ENCODE results near the gene DNAJC22. TPM values are rescaled to one million over a fixed set of nuclear protein-coding genes. Genes with fewer than 3 reads are reported as not detected.

Gene DNAJC22
- total RNA-seq, 1 experiment from 2014 or later: 0.24 TPM

DNA sequence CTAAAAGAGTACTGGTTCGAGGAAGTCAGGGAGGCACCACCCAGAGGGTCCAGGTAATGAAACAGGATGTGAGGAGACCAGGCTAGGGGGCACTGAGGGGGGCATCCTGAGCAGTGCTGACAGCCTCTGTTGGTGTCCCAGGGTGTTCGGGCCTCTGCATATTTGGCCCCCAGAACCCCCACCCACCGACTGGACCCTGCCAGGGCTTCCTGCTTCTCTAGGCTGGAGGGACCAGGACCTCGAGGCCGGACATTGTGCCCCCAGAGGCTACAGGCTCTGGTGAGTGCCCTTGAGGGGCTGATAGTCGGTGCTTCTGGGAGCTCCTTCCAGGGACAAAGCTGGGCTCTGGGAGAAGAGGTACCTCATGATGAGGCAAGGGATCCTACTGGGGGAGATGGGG, 21.1 kb upstream of the DNAJC22 start (continued):
- TF ChIP-seq, protein P1, sequence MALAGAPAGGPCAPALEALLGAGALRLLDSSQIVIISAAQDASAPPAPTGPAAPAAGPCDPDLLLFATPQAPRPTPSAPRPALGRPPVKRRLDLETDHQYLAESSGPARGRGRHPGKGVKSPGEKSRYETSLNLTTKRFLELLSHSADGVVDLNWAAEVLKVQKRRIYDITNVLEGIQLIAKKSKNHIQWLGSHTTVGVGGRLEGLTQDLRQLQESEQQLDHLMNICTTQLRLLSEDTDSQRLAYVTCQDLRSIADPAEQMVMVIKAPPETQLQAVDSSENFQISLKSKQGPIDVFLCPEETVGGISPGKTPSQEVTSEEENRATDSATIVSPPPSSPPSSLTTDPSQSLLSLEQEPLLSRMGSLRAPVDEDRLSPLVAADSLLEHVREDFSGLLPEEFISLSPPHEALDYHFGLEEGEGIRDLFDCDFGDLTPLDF (CRISPR knock-in tag; IDR thresholded peaks at IDR 0.05): no peak

DNA sequence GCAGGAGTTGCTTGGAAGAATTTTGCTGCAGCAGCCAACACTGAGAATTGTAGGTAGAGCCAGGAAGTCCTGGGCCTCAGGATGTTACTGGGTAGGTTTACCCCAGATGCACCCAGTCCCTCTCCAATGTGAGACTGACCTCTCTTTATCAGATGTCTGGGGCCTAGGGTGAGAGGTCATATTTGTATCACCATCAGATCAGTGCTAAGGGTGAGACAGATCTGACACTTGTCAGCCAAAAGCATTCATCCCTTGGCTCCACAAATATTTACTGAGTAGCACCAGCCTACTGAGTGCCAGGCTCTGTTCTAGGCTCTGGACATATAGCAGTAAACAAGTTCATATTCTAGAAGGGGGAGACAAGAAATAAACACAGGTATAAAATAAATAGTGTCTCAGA, 19.3 kb upstream of the DNAJC22 start:
- ChIA-PET POLR2A (no interaction called here), CTCF (no interaction called here)
- H3K4me1 Mint-ChIP-seq: peaks cover 17% of the 10 kb centered on the region
- no peak overlapping the region for H3K4me3 Mint-ChIP-seq
- H3K27me3 Mint-ChIP-seq (ENCODE audit: low read depth): peaks cover 11% of the 10 kb centered on the region
- H3K9me3 Mint-ChIP-seq: no peaks in the 10 kb centered on the region
- no peak overlapping the region for H3K27ac Mint-ChIP-seq
- TF ChIP-seq ESRRA (CRISPR knock-in tag; IDR thresholded peaks at IDR 0.05; ENCODE audit: borderline replicate concordance) (no peak), NFE2L1 (CRISPR knock-in tag; IDR thresholded peaks at IDR 0.05) (no peak), MXD4 (CRISPR knock-in tag; IDR thresholded peaks at IDR 0.05; ENCODE audit: borderline replicate concordance) (no peak), CREB1 (CRISPR knock-in tag; IDR thresholded peaks at IDR 0.05) (no peak), NR1H2 (CRISPR knock-in tag; IDR thresholded peaks at IDR 0.05) (no peak), EMX1 (CRISPR knock-in tag; IDR thresholded peaks at IDR 0.05) (no peak), JUN (CRISPR knock-in tag; IDR thresholded peaks at IDR 0.05) (no peak), CBFB (CRISPR knock-in tag; IDR thresholded peaks at IDR 0.05; ENCODE audit: low read depth) (no peak), ZNF263 (CRISPR knock-in tag; IDR thresholded peaks at IDR 0.05; ENCODE audit: low read depth) (no peak), ETV6 (CRISPR knock-in tag; IDR thresholded peaks at IDR 0.05) (no peak), PRRX2 (CRISPR knock-in tag; IDR thresholded peaks at IDR 0.05) (no peak), ZNF671 (CRISPR knock-in tag; IDR thresholded peaks at IDR 0.05) (no peak)
- TF ChIP-seq, protein P2, sequence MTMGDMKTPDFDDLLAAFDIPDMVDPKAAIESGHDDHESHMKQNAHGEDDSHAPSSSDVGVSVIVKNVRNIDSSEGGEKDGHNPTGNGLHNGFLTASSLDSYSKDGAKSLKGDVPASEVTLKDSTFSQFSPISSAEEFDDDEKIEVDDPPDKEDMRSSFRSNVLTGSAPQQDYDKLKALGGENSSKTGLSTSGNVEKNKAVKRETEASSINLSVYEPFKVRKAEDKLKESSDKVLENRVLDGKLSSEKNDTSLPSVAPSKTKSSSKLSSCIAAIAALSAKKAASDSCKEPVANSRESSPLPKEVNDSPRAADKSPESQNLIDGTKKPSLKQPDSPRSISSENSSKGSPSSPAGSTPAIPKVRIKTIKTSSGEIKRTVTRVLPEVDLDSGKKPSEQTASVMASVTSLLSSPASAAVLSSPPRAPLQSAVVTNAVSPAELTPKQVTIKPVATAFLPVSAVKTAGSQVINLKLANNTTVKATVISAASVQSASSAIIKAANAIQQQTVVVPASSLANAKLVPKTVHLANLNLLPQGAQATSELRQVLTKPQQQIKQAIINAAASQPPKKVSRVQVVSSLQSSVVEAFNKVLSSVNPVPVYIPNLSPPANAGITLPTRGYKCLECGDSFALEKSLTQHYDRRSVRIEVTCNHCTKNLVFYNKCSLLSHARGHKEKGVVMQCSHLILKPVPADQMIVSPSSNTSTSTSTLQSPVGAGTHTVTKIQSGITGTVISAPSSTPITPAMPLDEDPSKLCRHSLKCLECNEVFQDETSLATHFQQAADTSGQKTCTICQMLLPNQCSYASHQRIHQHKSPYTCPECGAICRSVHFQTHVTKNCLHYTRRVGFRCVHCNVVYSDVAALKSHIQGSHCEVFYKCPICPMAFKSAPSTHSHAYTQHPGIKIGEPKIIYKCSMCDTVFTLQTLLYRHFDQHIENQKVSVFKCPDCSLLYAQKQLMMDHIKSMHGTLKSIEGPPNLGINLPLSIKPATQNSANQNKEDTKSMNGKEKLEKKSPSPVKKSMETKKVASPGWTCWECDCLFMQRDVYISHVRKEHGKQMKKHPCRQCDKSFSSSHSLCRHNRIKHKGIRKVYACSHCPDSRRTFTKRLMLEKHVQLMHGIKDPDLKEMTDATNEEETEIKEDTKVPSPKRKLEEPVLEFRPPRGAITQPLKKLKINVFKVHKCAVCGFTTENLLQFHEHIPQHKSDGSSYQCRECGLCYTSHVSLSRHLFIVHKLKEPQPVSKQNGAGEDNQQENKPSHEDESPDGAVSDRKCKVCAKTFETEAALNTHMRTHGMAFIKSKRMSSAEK (CRISPR knock-in tag; IDR thresholded peaks at IDR 0.05; ENCODE audit: borderline replicate concordance): no peak
- TF ChIP-seq, protein P3, sequence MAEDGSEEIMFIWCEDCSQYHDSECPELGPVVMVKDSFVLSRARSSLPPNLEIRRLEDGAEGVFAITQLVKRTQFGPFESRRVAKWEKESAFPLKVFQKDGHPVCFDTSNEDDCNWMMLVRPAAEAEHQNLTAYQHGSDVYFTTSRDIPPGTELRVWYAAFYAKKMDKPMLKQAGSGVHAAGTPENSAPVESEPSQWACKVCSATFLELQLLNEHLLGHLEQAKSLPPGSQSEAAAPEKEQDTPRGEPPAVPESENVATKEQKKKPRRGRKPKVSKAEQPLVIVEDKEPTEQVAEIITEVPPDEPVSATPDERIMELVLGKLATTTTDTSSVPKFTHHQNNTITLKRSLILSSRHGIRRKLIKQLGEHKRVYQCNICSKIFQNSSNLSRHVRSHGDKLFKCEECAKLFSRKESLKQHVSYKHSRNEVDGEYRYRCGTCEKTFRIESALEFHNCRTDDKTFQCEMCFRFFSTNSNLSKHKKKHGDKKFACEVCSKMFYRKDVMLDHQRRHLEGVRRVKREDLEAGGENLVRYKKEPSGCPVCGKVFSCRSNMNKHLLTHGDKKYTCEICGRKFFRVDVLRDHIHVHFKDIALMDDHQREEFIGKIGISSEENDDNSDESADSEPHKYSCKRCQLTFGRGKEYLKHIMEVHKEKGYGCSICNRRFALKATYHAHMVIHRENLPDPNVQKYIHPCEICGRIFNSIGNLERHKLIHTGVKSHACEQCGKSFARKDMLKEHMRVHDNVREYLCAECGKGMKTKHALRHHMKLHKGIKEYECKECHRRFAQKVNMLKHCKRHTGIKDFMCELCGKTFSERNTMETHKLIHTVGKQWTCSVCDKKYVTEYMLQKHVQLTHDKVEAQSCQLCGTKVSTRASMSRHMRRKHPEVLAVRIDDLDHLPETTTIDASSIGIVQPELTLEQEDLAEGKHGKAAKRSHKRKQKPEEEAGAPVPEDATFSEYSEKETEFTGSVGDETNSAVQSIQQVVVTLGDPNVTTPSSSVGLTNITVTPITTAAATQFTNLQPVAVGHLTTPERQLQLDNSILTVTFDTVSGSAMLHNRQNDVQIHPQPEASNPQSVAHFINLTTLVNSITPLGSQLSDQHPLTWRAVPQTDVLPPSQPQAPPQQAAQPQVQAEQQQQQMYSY (CRISPR knock-in tag; IDR thresholded peaks at IDR 0.05): no peak
- TF ChIP-seq, protein P4, sequence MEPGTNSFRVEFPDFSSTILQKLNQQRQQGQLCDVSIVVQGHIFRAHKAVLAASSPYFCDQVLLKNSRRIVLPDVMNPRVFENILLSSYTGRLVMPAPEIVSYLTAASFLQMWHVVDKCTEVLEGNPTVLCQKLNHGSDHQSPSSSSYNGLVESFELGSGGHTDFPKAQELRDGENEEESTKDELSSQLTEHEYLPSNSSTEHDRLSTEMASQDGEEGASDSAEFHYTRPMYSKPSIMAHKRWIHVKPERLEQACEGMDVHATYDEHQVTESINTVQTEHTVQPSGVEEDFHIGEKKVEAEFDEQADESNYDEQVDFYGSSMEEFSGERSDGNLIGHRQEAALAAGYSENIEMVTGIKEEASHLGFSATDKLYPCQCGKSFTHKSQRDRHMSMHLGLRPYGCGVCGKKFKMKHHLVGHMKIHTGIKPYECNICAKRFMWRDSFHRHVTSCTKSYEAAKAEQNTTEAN (CRISPR knock-in tag; IDR thresholded peaks at IDR 0.05): no peak
- TF ChIP-seq, protein P5, sequence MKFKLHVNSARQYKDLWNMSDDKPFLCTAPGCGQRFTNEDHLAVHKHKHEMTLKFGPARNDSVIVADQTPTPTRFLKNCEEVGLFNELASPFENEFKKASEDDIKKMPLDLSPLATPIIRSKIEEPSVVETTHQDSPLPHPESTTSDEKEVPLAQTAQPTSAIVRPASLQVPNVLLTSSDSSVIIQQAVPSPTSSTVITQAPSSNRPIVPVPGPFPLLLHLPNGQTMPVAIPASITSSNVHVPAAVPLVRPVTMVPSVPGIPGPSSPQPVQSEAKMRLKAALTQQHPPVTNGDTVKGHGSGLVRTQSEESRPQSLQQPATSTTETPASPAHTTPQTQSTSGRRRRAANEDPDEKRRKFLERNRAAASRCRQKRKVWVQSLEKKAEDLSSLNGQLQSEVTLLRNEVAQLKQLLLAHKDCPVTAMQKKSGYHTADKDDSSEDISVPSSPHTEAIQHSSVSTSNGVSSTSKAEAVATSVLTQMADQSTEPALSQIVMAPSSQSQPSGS (CRISPR knock-in tag; IDR thresholded peaks at IDR 0.05; ENCODE audit: borderline replicate concordance, low read depth): no peak
- TF ChIP-seq, protein P1 (CRISPR knock-in tag; IDR thresholded peaks at IDR 0.05): no peak
- TF ChIP-seq, protein P6, sequence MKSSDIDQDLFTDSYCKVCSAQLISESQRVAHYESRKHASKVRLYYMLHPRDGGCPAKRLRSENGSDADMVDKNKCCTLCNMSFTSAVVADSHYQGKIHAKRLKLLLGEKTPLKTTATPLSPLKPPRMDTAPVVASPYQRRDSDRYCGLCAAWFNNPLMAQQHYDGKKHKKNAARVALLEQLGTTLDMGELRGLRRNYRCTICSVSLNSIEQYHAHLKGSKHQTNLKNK (CRISPR knock-in tag; IDR thresholded peaks at IDR 0.05): no peak
- TF ChIP-seq, protein P7, sequence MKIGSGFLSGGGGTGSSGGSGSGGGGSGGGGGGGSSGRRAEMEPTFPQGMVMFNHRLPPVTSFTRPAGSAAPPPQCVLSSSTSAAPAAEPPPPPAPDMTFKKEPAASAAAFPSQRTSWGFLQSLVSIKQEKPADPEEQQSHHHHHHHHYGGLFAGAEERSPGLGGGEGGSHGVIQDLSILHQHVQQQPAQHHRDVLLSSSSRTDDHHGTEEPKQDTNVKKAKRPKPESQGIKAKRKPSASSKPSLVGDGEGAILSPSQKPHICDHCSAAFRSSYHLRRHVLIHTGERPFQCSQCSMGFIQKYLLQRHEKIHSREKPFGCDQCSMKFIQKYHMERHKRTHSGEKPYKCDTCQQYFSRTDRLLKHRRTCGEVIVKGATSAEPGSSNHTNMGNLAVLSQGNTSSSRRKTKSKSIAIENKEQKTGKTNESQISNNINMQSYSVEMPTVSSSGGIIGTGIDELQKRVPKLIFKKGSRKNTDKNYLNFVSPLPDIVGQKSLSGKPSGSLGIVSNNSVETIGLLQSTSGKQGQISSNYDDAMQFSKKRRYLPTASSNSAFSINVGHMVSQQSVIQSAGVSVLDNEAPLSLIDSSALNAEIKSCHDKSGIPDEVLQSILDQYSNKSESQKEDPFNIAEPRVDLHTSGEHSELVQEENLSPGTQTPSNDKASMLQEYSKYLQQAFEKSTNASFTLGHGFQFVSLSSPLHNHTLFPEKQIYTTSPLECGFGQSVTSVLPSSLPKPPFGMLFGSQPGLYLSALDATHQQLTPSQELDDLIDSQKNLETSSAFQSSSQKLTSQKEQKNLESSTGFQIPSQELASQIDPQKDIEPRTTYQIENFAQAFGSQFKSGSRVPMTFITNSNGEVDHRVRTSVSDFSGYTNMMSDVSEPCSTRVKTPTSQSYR (CRISPR knock-in tag; IDR thresholded peaks at IDR 0.05): no peak
- no peak for ATAC-seq
- no peak for DNase-seq (ENCODE audit: low spot score)
- peaks cover 31% of the 10 kb centered on the region for H3K36me3 Mint-ChIP-seq

Data from WTC11 (cell line).